ENCODE results near the gene ANXA4. TPM values are rescaled to one million over a fixed set of nuclear protein-coding genes. Genes with fewer than 3 reads are reported as not detected.
"Not testable (repeated sequence)": the region's sequence is repeated elsewhere in the genome, so short reads cannot be mapped to it uniquely, and the experiment has no call there.

ANXA4 gene
- total RNA-seq, 2 experiments from 2014 or later: 14.6 to 17.5 TPM

- no peaks in the 10 kb centered on the region for H3K36me3 Mint-ChIP-seq (ENCODE audit: low read depth)
- no peaks in the 10 kb centered on the region for H3K4me1 Mint-ChIP-seq (ENCODE audit: low read depth)
- POLR2A ChIA-PET: interaction anchor here (1.1 kb wide), 1 partner anchor 10 kb away, joined by 4 read pairs; no protein-coding TSS in a partner anchor
- CTCF ChIA-PET: interaction anchor here (1.1 to 6.6 kb wide), 3 partner anchors 10 to 177 kb away, joined by 3 to 66 read pairs (median 9); no protein-coding TSS in a partner anchor
- no peak for ATAC-seq
- H3K27me3 Mint-ChIP-seq: no peaks in the 10 kb centered on the region
- H3K9me3 Mint-ChIP-seq: no peaks in the 10 kb centered on the region
- H3K4me3 Mint-ChIP-seq: no peak overlapping the region
- no peak overlapping the region for H3K27ac Mint-ChIP-seq
- TF ChIP-seq CTCF (IDR thresholded peaks at IDR 0.05): no peak
- DNase-seq: no peak
- intact Hi-C loops (cut with micrococcal nuclease): no loop called here
These were observed 6.2 kb upstream of the ANXA4 start for GRCh38 chr2:69735686-69736085.

GRCh38 chr2:69738149-69738548 lies 3.8 kb upstream of the ANXA4 start:
- DNase-seq; intact Hi-C loops (cut with micrococcal nuclease); H3K36me3 Mint-ChIP-seq (ENCODE audit: low read depth); POLR2A ChIA-PET; H3K4me3 Mint-ChIP-seq; H3K9me3 Mint-ChIP-seq; H3K27ac Mint-ChIP-seq; H3K27me3 Mint-ChIP-seq; ATAC-seq: not testable (repeated sequence)
- H3K4me1 Mint-ChIP-seq (ENCODE audit: low read depth): peaks cover 11% of the 10 kb centered on the region
- CTCF ChIA-PET: interaction anchor here (6.6 kb wide), 1 partner anchor 13 kb away, joined by 66 read pairs; no protein-coding TSS in a partner anchor

DNA sequence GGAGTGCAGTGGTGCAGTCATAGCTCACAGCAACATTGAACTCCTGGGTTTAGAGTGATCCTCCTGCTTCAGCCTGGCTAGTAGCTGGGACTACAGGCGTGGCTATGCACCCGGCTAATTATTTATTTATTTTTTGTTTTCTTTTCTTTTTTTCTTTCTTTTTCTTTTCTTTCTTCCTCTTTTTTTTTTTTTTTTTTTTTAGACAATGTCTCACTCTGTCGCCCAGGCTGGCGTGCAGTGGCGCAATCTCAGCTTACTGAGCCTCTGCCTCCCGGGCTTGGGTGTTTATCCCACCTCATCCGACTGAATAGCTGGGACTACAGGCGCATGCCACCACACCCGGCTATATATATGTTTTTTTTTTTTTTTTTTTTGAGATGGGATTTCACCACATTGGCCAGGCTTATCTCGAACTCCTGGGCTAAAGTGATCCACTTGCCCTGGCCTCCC lies 1.4 kb upstream of the ANXA4 start:
- intact Hi-C loops (cut with micrococcal nuclease): no loop called here
- Mint-ChIP-seq H3K4me1 (ENCODE audit: low read depth) (peaks cover 11% of the 10 kb centered on the region), H3K9me3 (no peaks in the 10 kb centered on the region), H3K36me3 (ENCODE audit: low read depth) (no peaks in the 10 kb centered on the region), H3K27me3 (peaks cover 3% of the 10 kb centered on the region), H3K27ac (no peak overlapping the region), H3K4me3 (no peak overlapping the region)
- no peak for TF ChIP-seq CTCF (IDR thresholded peaks at IDR 0.05)
- CTCF ChIA-PET: interaction anchor here (1.5 to 5.3 kb wide), 5 partner anchors 9 to 171 kb away, joined by 3 to 47 read pairs (median 8); no protein-coding TSS in a partner anchor
- POLR2A ChIA-PET: interaction anchor here (0.8 to 1.3 kb wide), 5 partner anchors 10 to 81 kb away, joined by 3 to 5 read pairs (median 3); no protein-coding TSS in a partner anchor
- ATAC-seq (no peak), DNase-seq (no peak)

GRCh38 chr2:69741229-69741574 lies 732 bp upstream of the ANXA4 start:
- DNase-seq: peak; percentile 48
- ChIA-PET POLR2A (interaction anchor here (0.8 to 1.3 kb wide), 8 partner anchors 9 to 346 kb away, joined by 3 to 5 read pairs (median 3); partner anchors contain the start of gene PCBP1), CTCF (interaction anchor here (0.7 to 5.3 kb wide), 7 partner anchors 9 to 180 kb away, joined by 3 to 47 read pairs (median 4); no protein-coding TSS in a partner anchor)
- no peaks in the 10 kb centered on the region for H3K9me3 Mint-ChIP-seq
- no peaks in the 10 kb centered on the region for H3K36me3 Mint-ChIP-seq (ENCODE audit: low read depth)
- H3K27me3 Mint-ChIP-seq: peaks cover 3% of the 10 kb centered on the region
- intact Hi-C loops (cut with micrococcal nuclease): no loop called here
- TF ChIP-seq CTCF (IDR thresholded peaks at IDR 0.05): peak; percentile 26
- peak overlapping the region; percentile 84 for H3K27ac Mint-ChIP-seq
- peaks cover 11% of the 10 kb centered on the region for H3K4me1 Mint-ChIP-seq (ENCODE audit: low read depth)
- peak; percentile 38 for ATAC-seq
- peak overlapping the region; percentile 83 for H3K4me3 Mint-ChIP-seq

DNA sequence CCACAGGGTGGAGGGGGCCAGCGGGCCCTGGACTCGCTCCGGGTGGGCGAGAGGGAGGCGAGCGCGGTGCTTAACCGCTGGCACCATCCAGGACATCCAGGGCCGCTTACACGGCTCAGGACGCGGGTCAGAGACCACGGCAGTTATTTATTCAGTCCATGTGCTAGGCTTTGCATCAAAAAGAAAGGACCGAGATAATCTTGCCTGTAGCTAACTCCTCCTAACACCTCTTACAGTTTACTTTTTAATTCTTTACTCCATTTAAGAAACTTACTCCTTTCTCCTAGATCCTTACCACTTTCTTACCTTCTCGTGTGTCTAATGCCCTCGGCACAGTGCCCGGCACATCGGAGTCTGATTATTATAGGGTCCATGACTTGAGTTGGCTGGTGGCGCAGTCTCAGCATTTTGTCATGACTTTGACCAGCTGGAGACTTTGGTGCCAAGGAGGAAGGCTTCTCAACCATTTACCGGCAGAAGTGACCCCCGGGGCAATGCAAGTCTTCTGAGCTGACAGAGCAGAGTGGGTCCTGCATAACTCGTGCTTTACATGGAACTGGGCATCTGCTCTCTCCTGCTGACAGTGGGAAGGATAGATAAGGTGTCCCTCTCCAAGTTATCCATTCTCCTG lies 503 bp downstream of the ANXA4 start:
- POLR2A ChIA-PET: interaction anchor here (0.9 to 1.3 kb wide), 5 partner anchors 9 to 178 kb away, joined by 3 to 4 read pairs (median 3); no protein-coding TSS in a partner anchor
- peak overlapping the region; percentile 33 for H3K27ac Mint-ChIP-seq
- peaks cover 11% of the 10 kb centered on the region for H3K4me1 Mint-ChIP-seq (ENCODE audit: low read depth)
- DNase-seq (no peak), ATAC-seq (peak; percentile 41)
- H3K27me3 Mint-ChIP-seq: peaks cover 3% of the 10 kb centered on the region
- TF ChIP-seq CTCF (IDR thresholded peaks at IDR 0.05): no peak
- H3K9me3 Mint-ChIP-seq: no peaks in the 10 kb centered on the region
- no peaks in the 10 kb centered on the region for H3K36me3 Mint-ChIP-seq (ENCODE audit: low read depth)
- peak overlapping the region; percentile 83 for H3K4me3 Mint-ChIP-seq
- intact Hi-C loops (cut with micrococcal nuclease): no loop called here
- CTCF ChIA-PET: interaction anchor here (0.6 to 5.3 kb wide), 6 partner anchors 8 to 182 kb away, joined by 3 to 47 read pairs (median 6); no protein-coding TSS in a partner anchor
